ENCODE data around the gene ITPK1.

ITPK1 gene

GRCh38 chr14:92890830-92891588, 224.7 kb downstream of the ITPK1 start:
- no peak overlapping the region for H3K4me2 ChIP-seq
- H3K4me1 ChIP-seq (ENCODE audit: low read depth, poor library complexity, severe bottlenecking): peaks cover 8% of the 10 kb centered on the region
- H3K9ac ChIP-seq: no peak overlapping the region
- H3K36me3 ChIP-seq (ENCODE audit: insufficient read depth): no peaks in the 10 kb centered on the region
- H2AFZ ChIP-seq (ENCODE audit: low read depth): no peak overlapping the region
- no peak overlapping the region for H3K27ac ChIP-seq
- H3K4me3 ChIP-seq (IDR thresholded peaks at IDR 0.05; ENCODE audit: insufficient read depth, low read depth, low read length): no peak overlapping the region
- H4K20me1 ChIP-seq (ENCODE audit: insufficient read depth): no peaks in the 10 kb centered on the region
- H3K27me3 ChIP-seq (ENCODE audit: insufficient read depth, low read depth): no peaks in the 10 kb centered on the region
- TF ChIP-seq CTCF (conservative IDR thresholded peaks at IDR 0.05; ENCODE audit: low read depth, low read length): no peak
- no peaks in the 10 kb centered on the region for H3K79me2 ChIP-seq (ENCODE audit: insufficient read depth, low read depth)

GRCh38 chr14:92888896-92889295, 226.8 kb downstream of the ITPK1 start:
- H4K20me1 ChIP-seq (ENCODE audit: insufficient read depth): no peaks in the 10 kb centered on the region
- no peak overlapping the region for H3K4me3 ChIP-seq (IDR thresholded peaks at IDR 0.05; ENCODE audit: insufficient read depth, low read depth, low read length)
- no peak overlapping the region for H3K4me2 ChIP-seq
- no peak overlapping the region for H3K27ac ChIP-seq
- no peaks in the 10 kb centered on the region for H3K4me1 ChIP-seq (ENCODE audit: low read depth, poor library complexity, severe bottlenecking)
- H3K79me2 ChIP-seq (ENCODE audit: insufficient read depth, low read depth): no peaks in the 10 kb centered on the region
- no peaks in the 10 kb centered on the region for H3K27me3 ChIP-seq (ENCODE audit: insufficient read depth, low read depth)
- no peak overlapping the region for H3K9ac ChIP-seq
- no peaks in the 10 kb centered on the region for H3K36me3 ChIP-seq (ENCODE audit: insufficient read depth)
- H2AFZ ChIP-seq (ENCODE audit: low read depth): no peak overlapping the region
- TF ChIP-seq CTCF (conservative IDR thresholded peaks at IDR 0.05; ENCODE audit: low read depth, low read length): no peak

- H3K36me3 ChIP-seq (ENCODE audit: insufficient read depth): no peaks in the 10 kb centered on the region
- no peak overlapping the region for H3K9ac ChIP-seq
- H3K79me2 ChIP-seq (ENCODE audit: insufficient read depth, low read depth): no peaks in the 10 kb centered on the region
- no peaks in the 10 kb centered on the region for H3K4me1 ChIP-seq (ENCODE audit: low read depth, poor library complexity, severe bottlenecking)
- H3K27ac ChIP-seq: no peak overlapping the region
- H3K4me2 ChIP-seq: no peak overlapping the region
- H3K27me3 ChIP-seq (ENCODE audit: insufficient read depth, low read depth): no peaks in the 10 kb centered on the region
- no peak overlapping the region for H2AFZ ChIP-seq (ENCODE audit: low read depth)
- H3K4me3 ChIP-seq (IDR thresholded peaks at IDR 0.05; ENCODE audit: insufficient read depth, low read depth, low read length): no peak overlapping the region
- H4K20me1 ChIP-seq (ENCODE audit: insufficient read depth): no peaks in the 10 kb centered on the region
- TF ChIP-seq CTCF (conservative IDR thresholded peaks at IDR 0.05; ENCODE audit: low read depth, low read length): no peak
Measured at GRCh38 chr14:92887157-92887556, 228.6 kb downstream of the ITPK1 start.

All from KMS-11 (cell line).